Common myeloid progenitor, CD34-positive (primary cell): ENCODE measurements around the gene POU2AF3.

ENCODE experiments used
- CTCF ChIA-PET: fragments of 350-600 bp; sonication (Branson Sonifier 250); formaldehyde crosslinking; loops from one replicate; lab custom pipeline; 2021; ENCODE audit warnings: antibody characterized with exemption; lab: Charles Lee
- POLR2A ChIA-PET: fragments of 350-600 bp; sonication (Branson Sonifier 250); formaldehyde crosslinking; loops from one replicate; lab custom pipeline; 2021; ENCODE audit warnings: antibody characterized with exemption; lab: Charles Lee
- DNase-seq, 3 donors: peaks; one replicate each; pipeline versions ENCODE4 v3.0.0 to v3.0.0-alpha.2; 2013
- H3K27ac ChIP-seq, 2 experiments: 1 replicate in 1 of 2; 2 replicates in 1 of 2; pipeline ENCODE4 v1.7.0; 2013; ENCODE audit warnings: inconsistent platforms in 2 of 2, low read length in 2 of 2, mild to moderate bottlenecking in 2 of 2, low read depth in 1 of 2, moderate library complexity in 1 of 2; ENCODE audit not compliant: severe bottlenecking in 2 of 2, insufficient read depth in 1 of 2, poor library complexity in 1 of 2
- H3K27me3 ChIP-seq, 5 experiments: replicated peaks in 2 of 5; 1 replicate in 3 of 5; 2 replicates in 2 of 5; pipeline versions ENCODE4 v1.6.1 to v1.7.0; 2013; ENCODE audit warnings: low read length in 4 of 5, mild to moderate bottlenecking in 2 of 5, moderate library complexity in 2 of 5, inconsistent platforms in 1 of 5; ENCODE audit not compliant: insufficient read depth in 5 of 5, control insufficient read depth in 4 of 5
- H3K36me3 ChIP-seq, 4 experiments: 1 replicate in 2 of 4; 2 replicates in 2 of 4; pipeline versions ENCODE4 v1.6.1 to v1.7.0; 2013; ENCODE audit warnings: low read length in 3 of 4, control low read depth in 1 of 4, mild to moderate bottlenecking in 1 of 4; ENCODE audit not compliant: control insufficient read depth in 4 of 4, insufficient read depth in 4 of 4
- H3K4me1 ChIP-seq, 4 experiments: 1 replicate in 3 of 4; 2 replicates in 1 of 4; pipeline versions ENCODE4 v1.6.1 to v1.7.1; 2013; ENCODE audit warnings: low read length in 3 of 4, mild to moderate bottlenecking in 3 of 4, control low read depth in 1 of 4, inconsistent platforms in 1 of 4, moderate library complexity in 1 of 4; ENCODE audit not compliant: control insufficient read depth in 4 of 4, insufficient read depth in 4 of 4; ENCODE audit errors: control extremely low read depth in 1 of 4
- H3K4me3 ChIP-seq, 7 experiments: 1 replicate in 4 of 7; 2 replicates in 3 of 7; pipeline versions ENCODE4 v1.5.1 to v1.7.0; 2013; ENCODE audit warnings: mild to moderate bottlenecking in 7 of 7, low read length in 6 of 7, moderate library complexity in 6 of 7, inconsistent platforms in 2 of 7, low read depth in 2 of 7, control low read depth in 1 of 7; ENCODE audit not compliant: insufficient read depth in 4 of 7, control insufficient read depth in 1 of 7; ENCODE audit errors: extremely low read depth in 1 of 7
- H3K9me3 ChIP-seq, 5 experiments: 1 replicate in 4 of 5; 2 replicates in 1 of 5; pipeline versions ENCODE4 v1.6.1 to v1.7.1; 2013; ENCODE audit warnings: low read length in 4 of 5, mild to moderate bottlenecking in 2 of 5, inconsistent platforms in 1 of 5, low read depth in 1 of 5, moderate library complexity in 1 of 5; ENCODE audit not compliant: control insufficient read depth in 4 of 5, insufficient read depth in 2 of 5; ENCODE audit errors: control extremely low read depth in 1 of 5
- WGBS: methylation state at CpG from one replicate; pipeline ENCODE4 v1.1.5; 2013; ENCODE audit not compliant: insufficient coverage; 5-methylcytosine and 5-hydroxymethylcytosine counted together

Gene POU2AF3

GRCh38 chr11:111334532-111335502 lies 36.5 kb downstream of the POU2AF3 start:
- Histone ChIP-seq H3K27ac (no peak overlapping the region), H3K4me1 (no peaks in the 10 kb centered on the region), H3K27me3 (peaks cover 0 to 3% (median 0%) of the 10 kb centered on the region in 5 experiments), H3K36me3 (no peaks in the 10 kb centered on the region), H3K9me3 (peaks cover 0 to 5% (median 0%) of the 10 kb centered on the region in 5 experiments), H3K4me3 (no peak overlapping the region)
- CTCF ChIA-PET = no interaction called here
- no peak for DNase-seq
- WGBS = 97% methylated on average over 5 of the region's 9 CpGs
- POLR2A ChIA-PET = no interaction called here

GRCh38 chr11:111335549-111335948 lies 37.2 kb downstream of the POU2AF3 start:
- Histone ChIP-seq H3K4me3 (no peak overlapping the region), H3K27ac (no peak overlapping the region), H3K9me3 (peaks cover 0 to 10% (median 0%) of the 10 kb centered on the region in 5 experiments), H3K27me3 (peaks cover 0 to 3% (median 0%) of the 10 kb centered on the region in 5 experiments), H3K4me1 (no peaks in the 10 kb centered on the region), H3K36me3 (no peaks in the 10 kb centered on the region)
- 91% methylated on average over 6 of the region's 6 CpGs for WGBS
- ChIA-PET POLR2A (no interaction called here), CTCF (no interaction called here)
- no peak for DNase-seq

- no peak for DNase-seq
- ChIA-PET POLR2A (no interaction called here), CTCF (no interaction called here)
- whole genome bisulfite sequencing = 100% methylated on average over 2 of the region's 4 CpGs
- H3K4me1 ChIP-seq = no peaks in the 10 kb centered on the region
- no peak overlapping the region for H3K27ac ChIP-seq
- peaks cover 0 to 3% (median 0%) of the 10 kb centered on the region in 5 experiments for H3K27me3 ChIP-seq
- no peak overlapping the region for H3K4me3 ChIP-seq
- peaks cover 0 to 10% (median 0%) of the 10 kb centered on the region in 5 experiments for H3K9me3 ChIP-seq
- H3K36me3 ChIP-seq = no peaks in the 10 kb centered on the region
These were observed 37.7 kb downstream of the POU2AF3 start for GRCh38 chr11:111336062-111336461.

GRCh38 chr11:111336582-111337256 lies 38.4 kb downstream of the POU2AF3 start:
- POLR2A ChIA-PET = no interaction called here
- no peak for DNase-seq
- Histone ChIP-seq H3K4me1 (no peaks in the 10 kb centered on the region), H3K27me3 (peaks cover 0 to 3% (median 0%) of the 10 kb centered on the region in 5 experiments), H3K36me3 (no peaks in the 10 kb centered on the region), H3K4me3 (no peak overlapping the region), H3K27ac (no peak overlapping the region), H3K9me3 (peaks cover 0 to 10% (median 0%) of the 10 kb centered on the region in 5 experiments)
- 100% methylated on average over 2 of the region's 2 CpGs for WGBS
- CTCF ChIA-PET = no interaction called here

- Histone ChIP-seq H3K4me3 (no peak overlapping the region), H3K9me3 (peaks cover 0 to 10% (median 0%) of the 10 kb centered on the region in 5 experiments), H3K36me3 (no peaks in the 10 kb centered on the region), H3K27me3 (peaks cover 0 to 3% (median 0%) of the 10 kb centered on the region in 5 experiments), H3K27ac (no peak overlapping the region), H3K4me1 (no peaks in the 10 kb centered on the region)
- ChIA-PET CTCF (no interaction called here), POLR2A (no interaction called here)
- DNase-seq = no peak
These were observed 41.5 kb downstream of the POU2AF3 start for GRCh38 chr11:111339758-111340388.

GRCh38 chr11:111342329-111342728 lies 44.0 kb downstream of the POU2AF3 start:
- H3K4me3 ChIP-seq = no peak overlapping the region
- no peak overlapping the region for H3K27ac ChIP-seq
- H3K27me3 ChIP-seq = no peaks in the 10 kb centered on the region
- ChIA-PET POLR2A (no interaction called here), CTCF (no interaction called here)
- H3K36me3 ChIP-seq = no peaks in the 10 kb centered on the region
- no peaks in the 10 kb centered on the region for H3K4me1 ChIP-seq
- no peak for DNase-seq
- peaks cover 0 to 10% (median 0%) of the 10 kb centered on the region in 5 experiments for H3K9me3 ChIP-seq
- 86% methylated on average over 1 of the region's 3 CpGs for WGBS
